ENCODE data around the gene ZKSCAN7.

GRCh38 chr3:44509393-44509921 is 45.5 kb upstream of the ZKSCAN7 start:
- TF ChIP-seq POLR2A (IDR thresholded peaks at IDR 0.05) (no peak), CTCF (IDR thresholded peaks at IDR 0.05) (no peak), POLR2AphosphoS5 (IDR thresholded peaks at IDR 0.05; ENCODE audit: insufficient read depth in 1 of 2, low read depth in 1 of 2) (no peak)
